ENCODE results near the gene PPM1N. TPM values are rescaled to one million over a fixed set of nuclear protein-coding genes. Genes with fewer than 3 reads are reported as not detected.

PPM1N gene
- total and polyA plus RNA-seq, 11 donors: 0.23 to 2.7 (median 0.65) TPM; not detected in 5

DNA sequence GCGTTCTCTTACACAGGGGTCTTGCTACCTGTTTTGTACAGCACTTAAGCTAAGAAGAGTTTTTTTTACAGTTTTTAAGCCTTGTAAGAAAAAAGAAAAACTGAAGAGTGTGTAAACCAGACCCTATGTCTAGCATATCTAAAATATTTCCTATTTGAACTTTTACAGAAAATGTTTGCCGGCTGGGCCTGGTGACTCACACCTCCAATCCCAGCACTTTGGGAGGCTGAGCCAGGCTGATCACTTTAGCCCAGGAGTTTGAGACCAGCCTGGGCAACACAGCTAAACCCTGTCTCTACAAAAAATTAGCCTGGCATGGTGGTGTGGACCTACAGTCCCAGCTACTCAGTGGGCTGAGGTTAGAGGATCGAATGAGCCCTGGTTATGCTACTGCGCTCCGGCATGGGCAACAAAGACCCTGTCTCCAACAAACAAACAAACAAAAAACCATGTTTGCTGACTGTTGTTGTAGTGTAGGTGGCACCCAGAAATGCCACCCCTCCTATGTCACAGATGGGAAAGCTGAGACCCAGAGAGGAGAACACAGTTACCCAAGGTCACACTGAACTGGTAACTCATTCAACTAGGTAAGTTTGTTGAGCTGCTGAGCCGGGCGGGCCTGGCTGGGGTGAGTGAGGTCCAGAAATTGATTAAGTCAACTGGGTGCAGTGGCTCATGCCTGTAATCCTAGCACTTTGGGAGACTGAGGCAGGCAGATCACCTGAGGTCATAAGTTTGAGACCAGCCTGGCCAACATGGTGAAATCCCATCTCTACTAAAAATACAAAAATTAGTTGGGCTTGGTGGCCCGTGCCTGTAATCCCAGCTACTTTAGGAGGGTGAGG is 7.1 kb downstream of the PPM1N start:
- Histone ChIP-seq H3K36me3 (peaks cover 0 to 2% (median 0%) of the 10 kb centered on the region in 9 donors), H3K27me3 (peaks cover 0 to under 1% (median 0%) of the 10 kb centered on the region in 9 donors), H3K4me1 (peaks cover 0 to 47% (median 12%) of the 10 kb centered on the region in 12 donors), H3K4me3 (peak overlapping the region in 1 of 12 donors; percentile 100), H3K27ac (peak overlapping the region in 8 of 12 donors; percentile 9 to 99 (median 97)), H3K9me3 (no peaks in the 10 kb centered on the region)
- no peak for DNase-seq
- intact Hi-C loops (cut with DNase I): loop anchor here in 3 of 10 donors (5.0 kb wide), 3 partner anchors 77 to 187 kb away; partner anchors contain the start of genes OPA3 (in 2 of the 3), QPCTL (in 1 of the 3) and SNRPD2 (in 1 of the 3)
- 87 to 93% (median 89%) methylated on average over 8 of the region's 8 CpGs for WGBS, 4 donors
- no peak for ATAC-seq
- no peak for TF ChIP-seq POLR2A (IDR thresholded peaks at IDR 0.05)
- TF ChIP-seq, protein P1, sequence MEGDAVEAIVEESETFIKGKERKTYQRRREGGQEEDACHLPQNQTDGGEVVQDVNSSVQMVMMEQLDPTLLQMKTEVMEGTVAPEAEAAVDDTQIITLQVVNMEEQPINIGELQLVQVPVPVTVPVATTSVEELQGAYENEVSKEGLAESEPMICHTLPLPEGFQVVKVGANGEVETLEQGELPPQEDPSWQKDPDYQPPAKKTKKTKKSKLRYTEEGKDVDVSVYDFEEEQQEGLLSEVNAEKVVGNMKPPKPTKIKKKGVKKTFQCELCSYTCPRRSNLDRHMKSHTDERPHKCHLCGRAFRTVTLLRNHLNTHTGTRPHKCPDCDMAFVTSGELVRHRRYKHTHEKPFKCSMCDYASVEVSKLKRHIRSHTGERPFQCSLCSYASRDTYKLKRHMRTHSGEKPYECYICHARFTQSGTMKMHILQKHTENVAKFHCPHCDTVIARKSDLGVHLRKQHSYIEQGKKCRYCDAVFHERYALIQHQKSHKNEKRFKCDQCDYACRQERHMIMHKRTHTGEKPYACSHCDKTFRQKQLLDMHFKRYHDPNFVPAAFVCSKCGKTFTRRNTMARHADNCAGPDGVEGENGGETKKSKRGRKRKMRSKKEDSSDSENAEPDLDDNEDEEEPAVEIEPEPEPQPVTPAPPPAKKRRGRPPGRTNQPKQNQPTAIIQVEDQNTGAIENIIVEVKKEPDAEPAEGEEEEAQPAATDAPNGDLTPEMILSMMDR (IDR thresholded peaks at IDR 0.05): no peak

DNA sequence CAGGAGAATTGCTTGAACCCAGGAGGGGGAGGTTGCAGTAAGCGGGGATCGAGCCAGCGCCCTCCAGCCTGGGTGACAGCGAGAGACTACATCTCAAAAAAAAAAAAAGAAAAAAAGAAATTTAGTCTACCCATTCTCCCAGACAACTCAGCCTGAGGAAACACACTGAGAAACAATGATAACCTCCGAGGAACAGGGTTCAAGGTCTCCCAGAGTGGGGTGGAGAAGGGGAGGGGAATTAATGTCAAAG is 7.7 kb downstream of the PPM1N start:
- Histone ChIP-seq H3K9me3 (no peaks in the 10 kb centered on the region), H3K4me3 (peak overlapping the region in 8 of 12 donors; percentile 78 to 100 (median 96)), H3K4me1 (peaks cover 0 to 50% (median 16%) of the 10 kb centered on the region in 12 donors), H3K27ac (peak overlapping the region; percentile 9 to 99 (median 96)), H3K27me3 (no peaks in the 10 kb centered on the region), H3K36me3 (peaks cover 0 to 8% (median 0%) of the 10 kb centered on the region in 9 donors)
- intact Hi-C loops (cut with DNase I): loop anchor here in 3 of 10 donors (5.0 kb wide), 3 partner anchors 76 to 186 kb away; partner anchors contain the start of genes OPA3 (in 2 of the 3), QPCTL (in 1 of the 3) and SNRPD2 (in 1 of the 3)
- 53 to 66% (median 66%) methylated on average over 5 of the region's 5 CpGs for WGBS, 4 donors
- DNase-seq (no peak), ATAC-seq (no peak)
- TF ChIP-seq, protein P1 (IDR thresholded peaks at IDR 0.05): no peak
- TF ChIP-seq POLR2A (IDR thresholded peaks at IDR 0.05): no peak

GRCh38 chr19:45506246-45506988 is 8.2 kb downstream of the PPM1N start:
- TF ChIP-seq POLR2A (IDR thresholded peaks at IDR 0.05): peak; percentile 65 to 78
- TF ChIP-seq, protein P1 (IDR thresholded peaks at IDR 0.05): peak in 11 of 12 donors; percentile 17 to 75 (median 50)
- 1 to 6% (median 2%) methylated on average over 9 to 47 of the region's 47 CpGs for WGBS, 4 donors
- H3K27me3 ChIP-seq: no peaks in the 10 kb centered on the region
- ATAC-seq (peak; percentile 71 to 86 (median 82)), DNase-seq (peak; percentile 95 to 98 (median 97))
- H3K9me3 ChIP-seq: no peaks in the 10 kb centered on the region
- intact Hi-C loops (cut with DNase I): loop anchor here in 3 of 10 donors (5.0 kb wide), 3 partner anchors 76 to 186 kb away; partner anchors contain the start of genes OPA3 (in 2 of the 3), QPCTL (in 1 of the 3) and SNRPD2 (in 1 of the 3)
- peak overlapping the region; percentile 84 to 99 (median 96) for H3K27ac ChIP-seq
- peaks cover 0 to 13% (median 0%) of the 10 kb centered on the region in 9 donors for H3K36me3 ChIP-seq
- peaks cover 0 to 50% (median 19%) of the 10 kb centered on the region in 12 donors for H3K4me1 ChIP-seq
- H3K4me3 ChIP-seq: peak overlapping the region; percentile 78 to 100 (median 96)
